HFF-Myc (cell line): Measurements from ENCODE around the gene NFAM1.

Experiments used
- DNase-seq: peaks from one replicate; pipeline ENCODE4 v3.0.0-alpha.2; 2011; ENCODE audit warnings: low read depth; ENCODE audit errors: extremely low read depth
- H3K4me3 ChIP-seq: replicated peaks from 2 replicates; pipeline ENCODE4 v1.5.1; 2011; ENCODE audit warnings: low read depth, mild to moderate bottlenecking, control low read depth, low read length
- TF ChIP-seq, protein P1 (sequence below): IDR thresholded peaks from 2 replicates; pipeline ENCODE4 v1.5.1; 2012; ENCODE audit warnings: mild to moderate bottlenecking, low read depth, low read length, control low read depth; ENCODE audit errors: missing control alignments

Gene NFAM1

DNA sequence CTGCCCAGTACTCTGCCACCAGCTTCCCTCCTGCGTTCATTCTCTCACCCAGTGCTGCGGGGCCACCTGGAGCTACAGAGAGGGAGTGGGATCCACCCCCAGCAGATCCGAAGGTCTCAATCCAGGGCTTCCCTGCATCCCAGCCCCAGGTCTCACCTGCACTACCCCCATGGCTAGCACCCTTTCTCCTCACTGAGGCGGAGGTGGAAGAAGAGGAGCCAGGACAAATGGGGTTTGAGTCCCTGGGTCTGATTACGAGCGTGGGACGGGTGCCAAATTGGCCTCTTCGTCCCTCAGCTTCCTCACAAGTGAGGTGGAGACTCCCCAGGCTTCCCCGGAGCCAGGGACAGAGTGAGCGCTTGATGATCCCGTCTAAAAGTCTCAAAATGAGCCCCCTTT is 64.2 kb downstream of the NFAM1 start:
- no peak for DNase-seq
- TF ChIP-seq, protein P1, sequence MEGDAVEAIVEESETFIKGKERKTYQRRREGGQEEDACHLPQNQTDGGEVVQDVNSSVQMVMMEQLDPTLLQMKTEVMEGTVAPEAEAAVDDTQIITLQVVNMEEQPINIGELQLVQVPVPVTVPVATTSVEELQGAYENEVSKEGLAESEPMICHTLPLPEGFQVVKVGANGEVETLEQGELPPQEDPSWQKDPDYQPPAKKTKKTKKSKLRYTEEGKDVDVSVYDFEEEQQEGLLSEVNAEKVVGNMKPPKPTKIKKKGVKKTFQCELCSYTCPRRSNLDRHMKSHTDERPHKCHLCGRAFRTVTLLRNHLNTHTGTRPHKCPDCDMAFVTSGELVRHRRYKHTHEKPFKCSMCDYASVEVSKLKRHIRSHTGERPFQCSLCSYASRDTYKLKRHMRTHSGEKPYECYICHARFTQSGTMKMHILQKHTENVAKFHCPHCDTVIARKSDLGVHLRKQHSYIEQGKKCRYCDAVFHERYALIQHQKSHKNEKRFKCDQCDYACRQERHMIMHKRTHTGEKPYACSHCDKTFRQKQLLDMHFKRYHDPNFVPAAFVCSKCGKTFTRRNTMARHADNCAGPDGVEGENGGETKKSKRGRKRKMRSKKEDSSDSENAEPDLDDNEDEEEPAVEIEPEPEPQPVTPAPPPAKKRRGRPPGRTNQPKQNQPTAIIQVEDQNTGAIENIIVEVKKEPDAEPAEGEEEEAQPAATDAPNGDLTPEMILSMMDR = no peak
- H3K4me3 ChIP-seq = peak overlapping the region; percentile 67

DNA sequence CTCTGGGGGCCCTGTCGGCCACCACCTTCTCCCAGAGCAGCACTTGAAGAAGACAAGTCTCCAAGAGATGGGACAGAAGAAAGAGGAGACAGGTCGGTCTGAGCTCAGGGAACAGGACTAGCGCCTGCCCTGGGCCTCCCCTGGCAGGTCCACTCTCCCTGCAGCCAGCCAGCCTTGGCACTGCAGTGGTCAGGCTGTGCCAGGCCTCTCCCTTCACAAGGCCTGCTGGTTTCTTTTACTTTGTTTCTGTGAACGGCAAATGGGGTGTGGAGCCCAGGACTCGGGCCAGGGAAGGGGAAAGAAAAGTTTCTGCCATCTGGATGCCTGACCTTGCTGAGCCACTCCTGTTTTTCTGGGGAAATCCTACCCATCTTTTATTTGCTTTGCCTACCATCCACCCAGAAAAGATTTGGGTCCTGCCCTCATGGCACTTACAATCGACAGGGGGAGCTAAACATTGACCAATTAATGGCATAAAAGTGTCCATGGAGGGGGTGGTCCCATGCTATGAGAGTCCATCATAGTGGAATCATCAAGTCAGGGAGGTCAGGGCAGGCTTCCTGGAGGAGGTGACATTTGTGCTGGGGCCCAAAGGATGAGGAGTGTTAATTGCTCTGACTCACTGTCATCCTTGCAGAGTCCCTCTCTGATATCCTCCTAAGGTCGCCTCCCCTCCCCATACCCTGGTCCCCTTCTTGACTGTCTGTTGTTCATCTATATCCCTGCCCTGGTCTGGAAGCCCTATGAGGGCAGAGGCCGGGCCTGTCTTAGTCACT is 65.2 kb downstream of the NFAM1 start:
- DNase-seq = no peak
- TF ChIP-seq, protein P1 = no peak
- peak overlapping the region; percentile 67 for H3K4me3 ChIP-seq

DNA sequence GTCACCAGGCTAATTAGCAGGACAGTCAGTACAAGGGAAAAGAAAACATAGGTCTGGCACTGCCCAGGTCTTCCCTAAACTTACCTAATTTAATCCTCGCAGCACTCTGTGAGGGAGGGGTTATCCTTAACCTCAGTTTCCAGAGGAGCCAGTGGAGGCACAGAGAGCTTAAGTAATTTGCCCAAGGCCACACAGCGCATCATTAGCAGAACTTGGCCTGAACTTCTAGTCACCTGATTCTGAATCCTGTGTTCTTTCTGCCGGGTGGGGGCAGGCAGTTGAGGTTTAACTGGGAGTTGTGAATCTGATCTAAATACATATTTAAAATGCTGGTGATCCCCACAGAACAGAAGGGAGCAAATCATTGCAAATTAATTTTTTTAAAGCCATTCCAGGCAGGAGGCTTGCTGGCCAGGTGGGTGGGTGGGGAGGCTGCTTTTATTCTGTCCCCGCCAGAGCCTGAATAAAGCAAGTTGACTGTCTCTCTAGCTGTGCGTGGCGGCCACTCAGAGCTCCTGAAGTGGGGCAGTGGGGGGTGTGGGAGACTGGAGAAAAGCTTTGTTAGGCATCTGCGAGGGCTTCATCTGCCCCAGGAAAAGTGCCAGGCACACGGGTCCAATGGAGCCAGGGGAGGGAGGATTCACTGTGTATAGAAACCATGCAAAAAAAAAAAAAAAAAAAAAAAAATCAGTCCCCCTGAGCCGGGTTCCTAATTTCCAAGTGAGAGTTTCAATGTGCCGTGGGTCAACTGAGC is 66.1 kb downstream of the NFAM1 start:
- TF ChIP-seq, protein P1 = no peak
- DNase-seq = no peak
- peak overlapping the region; percentile 10; the same call in 1 of the 2 replicates for H3K4me3 ChIP-seq

DNA sequence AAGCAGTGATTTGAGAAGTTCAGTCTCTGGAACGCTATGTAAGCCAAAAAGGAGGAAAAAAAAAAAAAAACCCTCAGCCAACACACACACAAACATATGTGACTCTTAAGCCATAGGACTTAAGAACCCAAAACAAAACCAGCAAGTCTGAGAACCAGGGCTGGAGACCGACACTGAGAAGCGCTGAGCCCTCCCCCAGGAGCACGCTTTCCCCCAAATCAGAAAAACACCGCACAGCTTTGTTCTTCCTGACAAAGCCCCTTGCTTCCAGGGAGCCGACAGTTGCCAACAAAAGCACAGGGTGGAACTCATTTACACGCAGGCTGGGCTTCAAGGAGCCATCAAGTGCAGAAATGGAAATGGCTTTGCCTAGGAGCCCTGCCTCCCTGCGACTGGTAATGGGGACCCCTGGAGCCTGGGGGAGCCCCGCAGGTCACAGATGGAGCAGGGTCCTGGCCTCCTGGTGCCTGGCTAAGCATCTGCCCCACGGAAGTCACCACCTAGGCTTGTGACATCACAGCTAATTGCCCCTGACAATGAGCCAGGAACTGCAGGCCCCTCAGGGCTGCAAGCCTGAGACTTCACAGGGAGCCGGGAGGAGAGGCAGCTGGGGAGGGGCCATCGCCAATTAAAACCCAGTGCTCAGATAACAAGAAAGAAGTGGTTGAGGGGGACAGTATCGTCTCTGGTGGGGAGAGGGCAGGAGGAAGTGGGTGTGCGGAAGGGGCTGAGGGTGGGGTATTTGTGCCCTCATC is 66.9 kb downstream of the NFAM1 start:
- TF ChIP-seq, protein P1 = no peak
- peak overlapping the region; percentile 10 for H3K4me3 ChIP-seq
- no peak for DNase-seq

DNA sequence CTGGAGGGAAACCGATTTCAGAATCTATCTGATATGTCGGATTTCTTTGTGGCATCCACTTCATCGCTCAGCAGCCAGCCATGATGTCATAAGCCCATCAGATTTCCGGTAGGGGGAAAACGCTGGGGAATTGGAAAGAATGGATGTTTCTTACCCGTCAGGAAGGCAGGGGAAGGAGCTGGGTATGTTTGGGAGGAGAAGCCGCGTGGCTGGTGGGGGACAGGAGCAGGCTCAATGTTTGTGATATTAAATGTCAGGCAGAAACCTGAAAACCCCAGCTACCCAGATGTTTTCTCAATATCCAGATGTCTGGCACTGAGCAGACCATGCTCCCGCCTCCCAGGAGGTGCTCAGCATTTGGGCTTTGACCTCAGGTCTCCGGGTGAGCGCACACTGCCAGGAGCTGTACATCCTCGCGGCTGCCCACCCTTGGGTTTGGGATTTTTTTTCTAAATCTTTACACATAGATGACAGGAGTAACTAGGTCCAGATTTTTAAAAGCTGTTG is 67.5 kb downstream of the NFAM1 start:
- peak overlapping the region; percentile 5; the same call in 1 of the 2 replicates for H3K4me3 ChIP-seq
- DNase-seq = peak; percentile 73
- TF ChIP-seq, protein P1 = no peak

DNA sequence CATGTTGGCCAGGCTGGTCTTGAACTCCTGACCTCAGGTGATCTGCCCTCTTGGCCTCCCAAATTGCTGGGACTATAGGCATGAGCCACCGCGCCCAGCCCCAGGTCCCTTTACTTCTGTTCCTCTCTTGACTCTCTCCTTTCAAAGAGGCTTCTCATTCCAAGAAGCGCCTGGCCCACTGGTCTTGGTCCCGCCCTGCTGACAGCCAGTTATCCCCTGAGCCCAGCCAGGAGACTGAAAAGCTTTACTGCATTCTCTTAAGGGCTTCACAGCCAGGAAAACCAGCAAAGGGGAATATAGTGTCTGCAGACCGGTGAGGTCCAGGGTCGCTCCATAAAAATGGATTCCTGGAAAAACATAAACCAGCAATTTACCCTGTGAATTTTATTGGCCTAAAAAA is 68.3 kb downstream of the NFAM1 start:
- DNase-seq = no peak
- H3K4me3 ChIP-seq = no peak overlapping the region
- TF ChIP-seq, protein P1 = no peak
